Naive thymus-derived CD8-positive, alpha-beta T cell (primary cell): ENCODE measurements around the gene ACAD11. TPM values are rescaled to one million over a fixed set of nuclear protein-coding genes. Genes with fewer than 3 reads are reported as not detected.
"Not testable (repeated sequence)": the region's sequence is repeated elsewhere in the genome, so short reads cannot be mapped to it uniquely, and the experiment has no call there.

Source experiments
- ATAC-seq, 2 donors: fragments of 150-1000 bp; cut with Tn5 transposase in 1 of 2; sonication (Bioruptor Pico), chemical (Tn5 transposase) in 1 of 2; 1 replicate in 1 of 2; 2 replicates in 1 of 2; pipeline ENCODE4 v1.10.0; 2021; ENCODE audit warnings: mild to moderate bottlenecking in 2 of 2, moderate library complexity in 2 of 2
- POLR2A ChIA-PET: fragments of 350-600 bp; sonication (Branson Sonifier 250); formaldehyde crosslinking; loops from one replicate; lab custom pipeline; 2021; ENCODE audit warnings: antibody characterized with exemption; lab: Charles Lee
- DNase-seq, 10 donors: peaks; one replicate each; pipeline versions ENCODE4 v3.0.0 to v3.0.0-alpha.2; 2020 to 2022
- H3K27ac Mint-ChIP-seq, 10 donors: one replicate each; pipeline ENCODE4 v1.8.0; 2020 to 2022; ENCODE audit warnings: mild to moderate bottlenecking in 10 of 10, mixed read lengths in 10 of 10, moderate library complexity in 4 of 10, inconsistent platforms in 1 of 10
- H3K27me3 Mint-ChIP-seq, 5 donors: one replicate each; pipeline ENCODE4 v1.8.0; 2021 to 2022; ENCODE audit warnings: mixed read lengths in 5 of 5
- H3K36me3 Mint-ChIP-seq, 3 donors: one replicate each; pipeline ENCODE4 v1.8.0; 2020 to 2022; ENCODE audit warnings: mixed read lengths in 3 of 3, mild to moderate bottlenecking in 2 of 3, inconsistent platforms in 1 of 3
- H3K4me1 Mint-ChIP-seq, 4 donors: one replicate each; pipeline ENCODE4 v1.8.0; 2021 to 2022; ENCODE audit warnings: mixed read lengths in 4 of 4
- H3K4me3 Mint-ChIP-seq, 10 donors: one replicate each; pipeline ENCODE4 v1.8.0; 2020 to 2022; ENCODE audit warnings: mild to moderate bottlenecking in 10 of 10, mixed read lengths in 10 of 10, moderate library complexity in 6 of 10, inconsistent platforms in 1 of 10
- H3K9me3 Mint-ChIP-seq, 9 donors: one replicate each; pipeline ENCODE4 v1.8.0; 2020 to 2022; ENCODE audit warnings: mixed read lengths in 9 of 9, mild to moderate bottlenecking in 3 of 9, inconsistent platforms in 1 of 9, moderate library complexity in 1 of 9
- polyA plus RNA-seq, 3 donors: library from polyadenylated mRNA; unstranded; fragments of 300-500 nt; fragmentation: Illumina TruSeq; gene quantifications; one replicate each; pipeline ENCODE4 v1.2.3, GENCODE V29; 2021
- total RNA-seq, 8 experiments: library from RNA in 2 of 8; stranded (reverse) in 2 of 8; gene quantifications; one replicate each; pipeline ENCODE4 v1.2.3 and lab custom pipeline; 2021 to 2026

The ACAD11 gene
- total and polyA plus RNA-seq, 5 experiments from 2014 or later, result 4.6 to 28.1 (median 10.3) TPM

DNA sequence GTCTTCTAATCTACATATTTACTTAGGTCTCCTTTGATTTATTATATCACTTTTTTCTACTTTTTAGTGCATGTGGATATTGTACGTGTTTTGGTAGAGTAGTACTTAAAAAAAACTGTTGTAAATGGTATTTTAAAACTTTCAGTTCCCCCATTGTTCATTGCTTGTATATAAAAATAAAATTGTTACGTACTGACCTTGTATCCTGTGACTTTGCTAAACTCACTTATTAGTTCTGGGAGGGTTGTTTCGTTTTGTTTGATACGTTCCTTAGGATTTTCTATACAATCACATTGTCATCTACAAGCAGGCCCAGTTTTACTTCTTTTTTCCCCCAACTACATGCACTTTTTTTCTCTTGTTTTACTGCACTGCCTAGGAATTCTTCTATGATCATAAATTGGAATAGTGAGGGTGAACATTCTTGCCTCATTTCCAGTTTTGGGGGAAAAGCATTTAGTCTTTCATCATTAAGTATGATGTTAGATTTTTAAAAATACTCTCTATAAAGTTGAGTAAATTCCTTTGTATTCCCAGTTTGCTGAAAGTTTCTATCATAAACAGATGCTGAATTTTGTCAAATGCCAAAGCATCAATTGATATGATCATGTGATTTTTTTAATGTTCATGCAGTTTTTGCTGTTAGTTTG lies 96.1 kb downstream of the ACAD11 start:
- POLR2A ChIA-PET, result no interaction called here

DNA sequence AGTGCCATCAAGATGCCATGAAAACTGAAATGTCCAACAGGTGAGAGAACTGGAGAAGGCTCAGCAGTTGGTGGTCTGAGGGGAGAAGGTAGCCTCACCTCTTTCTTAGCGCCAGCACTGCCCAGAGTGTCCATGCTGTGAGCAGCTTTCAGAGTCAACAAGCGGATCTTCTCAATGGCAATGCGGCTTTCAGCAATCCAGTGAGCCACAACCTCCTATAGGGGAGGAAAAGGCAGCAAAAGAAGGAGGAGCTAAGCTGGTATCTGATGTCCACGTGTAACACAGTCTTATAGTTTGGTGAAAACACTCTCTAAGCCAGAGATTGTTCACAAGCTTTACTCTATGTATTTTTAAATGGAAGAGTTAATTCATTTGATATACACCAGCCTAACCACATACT lies 98.6 kb downstream of the ACAD11 start:
- Mint-ChIP-seq H3K4me1 (peaks cover 0 to 3% (median 2%) of the 10 kb centered on the region in 4 donors), H3K27me3 (no peaks in the 10 kb centered on the region), H3K27ac (no peak overlapping the region), H3K9me3 (peaks cover 0 to 7% (median 0%) of the 10 kb centered on the region in 9 donors), H3K4me3 (no peak overlapping the region), H3K36me3 (peaks cover 12 to 60% (median 38%) of the 10 kb centered on the region in 3 donors)
- ATAC-seq (no peak), DNase-seq (no peak)
- POLR2A ChIA-PET, result no interaction called here

More for the DNA sequence above, 96.1 kb downstream of the ACAD11 start:
- Mint-ChIP-seq H3K36me3 (peaks cover 12 to 55% (median 34%) of the 10 kb centered on the region in 3 donors), H3K27me3 (no peaks in the 10 kb centered on the region), H3K9me3 (peaks cover 0 to 7% (median 0%) of the 10 kb centered on the region in 9 donors), H3K4me3 (no peak overlapping the region), H3K4me1 (peaks cover 0 to 3% (median under 1%) of the 10 kb centered on the region in 4 donors), H3K27ac (no peak overlapping the region)
- no peak for ATAC-seq
- no peak for DNase-seq

DNA sequence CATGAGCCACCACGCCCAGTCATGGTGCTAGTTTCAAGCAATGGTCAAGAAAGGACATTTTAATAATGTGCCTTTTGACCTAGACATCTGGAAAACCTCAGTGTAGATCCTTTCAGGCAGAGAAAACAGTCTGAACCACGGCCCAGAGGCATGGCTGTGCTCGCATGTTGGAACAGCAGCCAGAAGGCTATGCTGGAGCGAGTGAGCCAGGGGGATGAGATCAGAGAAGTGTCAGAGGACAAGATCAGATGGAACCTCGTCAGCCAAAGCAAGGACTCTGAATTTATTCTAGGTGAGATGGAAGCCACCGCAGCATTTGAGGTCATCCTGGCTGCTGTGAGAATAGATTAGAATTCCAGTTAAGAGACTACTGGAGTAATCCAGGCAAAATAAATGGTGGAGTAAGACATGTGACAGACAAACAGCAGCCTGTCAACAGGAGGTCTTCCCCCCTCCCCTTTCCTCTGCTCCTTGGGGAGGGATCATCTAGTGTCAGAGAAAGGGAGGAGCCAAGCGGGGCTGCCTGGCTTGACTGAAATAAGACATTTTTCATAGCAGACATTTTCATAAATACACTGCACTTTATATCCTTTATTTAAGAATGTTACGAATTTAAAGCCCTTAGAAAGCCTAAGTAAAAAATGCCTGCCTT lies 103.0 kb downstream of the ACAD11 start:
- Mint-ChIP-seq H3K27ac (peak overlapping the region in 1 of 10 donors; percentile 56), H3K4me1 (peaks cover 0 to 3% (median 1%) of the 10 kb centered on the region in 4 donors), H3K27me3 (no peaks in the 10 kb centered on the region), H3K36me3 (peaks cover 0 to 36% (median 9%) of the 10 kb centered on the region in 3 donors), H3K9me3 (no peaks in the 10 kb centered on the region), H3K4me3 (no peak overlapping the region)
- ATAC-seq (no peak), DNase-seq (no peak)
- POLR2A ChIA-PET, result no interaction called here

DNA sequence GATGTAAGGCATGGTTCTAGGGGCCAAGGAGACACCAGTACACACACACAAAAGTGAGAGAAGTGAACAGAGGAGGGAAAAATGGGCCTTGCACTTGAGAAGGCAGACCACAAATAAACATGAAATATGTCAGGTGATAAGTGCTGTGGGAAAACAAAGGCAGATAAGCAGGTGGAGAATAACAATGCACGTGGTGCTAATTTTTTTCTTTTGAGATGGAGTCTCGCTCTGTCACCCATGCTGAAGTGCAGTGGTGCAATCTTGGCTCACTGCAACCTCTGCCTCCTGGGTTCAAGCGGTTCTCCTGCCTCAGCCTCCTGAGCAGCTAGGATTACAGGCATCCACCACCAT lies 103.6 kb downstream of the ACAD11 start:
- H3K9me3 Mint-ChIP-seq, H3K27me3 Mint-ChIP-seq, H3K4me1 Mint-ChIP-seq, POLR2A ChIA-PET, DNase-seq, H3K4me3 Mint-ChIP-seq, ATAC-seq: not testable (repeated sequence)
- Mint-ChIP-seq H3K36me3 (peaks cover 0 to 36% (median 8%) of the 10 kb centered on the region in 3 donors), H3K27ac (peak overlapping the region in 1 of 10 donors; percentile 47)

DNA sequence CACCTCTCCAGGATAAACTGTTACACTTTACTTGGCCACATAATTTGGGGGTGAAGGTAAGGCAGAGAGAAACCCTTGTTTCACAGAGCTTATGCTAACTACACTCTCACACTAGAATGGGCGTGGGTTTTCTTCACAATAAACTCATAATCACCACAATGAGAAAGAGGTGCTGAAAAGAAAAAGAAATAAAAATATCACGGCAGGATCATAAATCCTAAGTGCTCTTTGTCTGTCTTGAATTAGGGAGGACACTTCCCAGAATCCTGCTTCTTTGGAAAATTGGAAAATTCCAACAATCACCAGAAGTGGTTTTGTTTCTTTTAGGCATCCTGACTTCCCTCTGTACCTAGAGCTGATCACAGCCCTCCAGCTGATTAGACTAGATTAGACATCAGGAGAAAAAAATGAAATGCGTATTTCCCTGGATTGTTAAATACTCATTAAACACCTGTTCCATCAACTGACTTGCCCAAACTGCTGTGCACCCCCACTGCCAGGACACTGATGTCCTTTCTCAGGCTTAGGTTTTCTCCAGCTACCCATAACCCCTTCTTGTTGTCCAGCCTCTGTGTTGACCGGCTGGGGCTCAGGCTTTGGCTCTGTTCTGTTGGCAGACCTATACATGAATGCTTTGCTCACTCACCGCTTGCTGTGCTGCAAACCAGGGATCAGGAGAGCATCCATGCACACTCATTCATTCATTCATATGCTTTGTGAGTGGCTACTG lies 104.1 kb downstream of the ACAD11 start:
- Mint-ChIP-seq H3K9me3 (no peaks in the 10 kb centered on the region), H3K4me3 (no peak overlapping the region), H3K27me3 (no peaks in the 10 kb centered on the region), H3K27ac (peak overlapping the region in 3 of 10 donors; percentile 6 to 49 (median 47)), H3K4me1 (peaks cover 5 to 8% (median 5%) of the 10 kb centered on the region in 4 donors), H3K36me3 (peaks cover 0 to 30% (median 8%) of the 10 kb centered on the region in 3 donors)
- DNase-seq, result no peak
- POLR2A ChIA-PET, result no interaction called here
- no peak for ATAC-seq

DNA sequence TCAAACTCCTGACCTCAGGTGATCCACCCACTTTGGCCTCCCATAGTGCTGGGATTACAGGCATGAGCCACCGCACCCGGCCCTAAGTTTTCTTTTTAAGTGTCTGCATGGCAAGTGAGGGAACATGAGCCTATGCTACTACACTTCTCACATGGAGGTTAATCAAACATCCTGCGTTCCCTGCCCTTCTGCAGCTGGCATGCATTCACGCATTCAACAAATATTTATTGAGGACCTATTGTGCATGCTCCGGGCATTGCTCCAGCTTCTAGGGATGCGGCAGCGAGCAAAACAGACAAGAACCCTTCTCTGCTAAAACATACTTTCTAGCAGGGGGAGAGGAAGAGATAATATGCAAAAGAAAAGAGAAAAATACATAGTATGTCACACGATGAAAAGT lies 105.2 kb downstream of the ACAD11 start:
- peaks cover 0 to 25% (median 8%) of the 10 kb centered on the region in 3 donors for H3K36me3 Mint-ChIP-seq
- no peak overlapping the region for H3K4me3 Mint-ChIP-seq
- ATAC-seq (no peak), DNase-seq (no peak)
- no peaks in the 10 kb centered on the region for H3K27me3 Mint-ChIP-seq
- no peaks in the 10 kb centered on the region for H3K9me3 Mint-ChIP-seq
- H3K27ac Mint-ChIP-seq, result peak overlapping the region in 1 of 10 donors; percentile 21
- POLR2A ChIA-PET, result no interaction called here
- H3K4me1 Mint-ChIP-seq, result peaks cover 13 to 19% (median 15%) of the 10 kb centered on the region in 4 donors

DNA sequence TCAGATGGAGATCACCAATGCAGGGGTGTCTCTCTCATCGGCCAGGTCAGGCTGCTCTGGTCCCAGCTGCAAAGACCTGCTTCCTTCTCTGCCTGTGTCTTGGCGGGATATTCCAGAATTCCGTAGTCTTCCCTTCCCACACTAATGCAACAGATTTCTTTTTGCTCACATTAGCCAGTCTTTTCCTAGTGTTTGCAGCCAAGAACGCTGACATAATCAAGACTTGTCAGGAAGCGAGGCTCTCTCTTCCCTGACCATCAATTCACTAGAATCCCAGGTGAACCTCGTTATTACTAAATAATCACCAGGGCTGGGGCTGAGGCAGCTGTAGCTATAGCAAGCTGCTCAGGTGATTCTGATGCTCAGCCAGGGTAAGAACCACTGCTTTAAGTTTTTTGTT lies 105.8 kb downstream of the ACAD11 start:
- POLR2A ChIA-PET, result no interaction called here
- Mint-ChIP-seq H3K9me3 (no peaks in the 10 kb centered on the region), H3K4me1 (peaks cover 12 to 19% (median 17%) of the 10 kb centered on the region in 4 donors), H3K27me3 (no peaks in the 10 kb centered on the region), H3K27ac (no peak overlapping the region), H3K36me3 (peaks cover 0 to 21% (median 6%) of the 10 kb centered on the region in 3 donors), H3K4me3 (no peak overlapping the region)
- DNase-seq (no peak), ATAC-seq (no peak)

DNA sequence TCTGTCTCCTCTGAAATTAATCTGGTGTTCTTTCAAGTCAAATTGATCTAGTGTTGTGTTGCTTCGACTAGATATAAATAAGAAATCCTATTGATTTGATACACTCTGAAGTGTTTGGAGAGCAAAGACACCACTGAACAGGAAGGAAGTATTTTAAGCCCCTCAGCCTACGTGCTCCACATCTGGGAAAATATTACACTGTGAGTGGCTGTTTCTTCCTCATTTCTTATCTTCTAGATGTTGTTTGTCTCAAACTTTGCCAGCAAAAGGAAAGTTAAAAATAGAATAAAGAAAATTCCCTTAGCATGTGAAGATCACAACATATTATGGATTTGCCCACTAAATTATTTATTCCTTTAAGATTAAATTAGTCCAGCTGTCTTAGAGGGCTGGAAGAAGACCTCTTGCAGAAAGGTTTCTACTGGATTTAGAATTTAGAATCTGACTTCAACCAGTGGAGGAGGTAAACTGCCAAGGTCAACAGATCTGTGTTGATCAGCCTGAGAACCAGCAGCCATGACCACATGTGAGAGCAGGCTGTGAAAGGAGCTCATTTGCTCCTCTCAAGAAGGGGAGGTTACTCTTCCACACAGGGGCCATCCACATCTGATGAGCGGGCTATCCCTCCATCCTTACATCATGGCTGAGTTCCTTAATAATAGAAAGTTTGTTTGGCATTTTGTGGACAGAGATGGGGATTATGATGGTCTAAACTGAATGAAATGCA lies 108.9 kb downstream of the ACAD11 start:
- POLR2A ChIA-PET, result no interaction called here
- ATAC-seq, result no peak
- peaks cover 0 to 4% (median 0%) of the 10 kb centered on the region in 3 donors for H3K36me3 Mint-ChIP-seq

DNA sequence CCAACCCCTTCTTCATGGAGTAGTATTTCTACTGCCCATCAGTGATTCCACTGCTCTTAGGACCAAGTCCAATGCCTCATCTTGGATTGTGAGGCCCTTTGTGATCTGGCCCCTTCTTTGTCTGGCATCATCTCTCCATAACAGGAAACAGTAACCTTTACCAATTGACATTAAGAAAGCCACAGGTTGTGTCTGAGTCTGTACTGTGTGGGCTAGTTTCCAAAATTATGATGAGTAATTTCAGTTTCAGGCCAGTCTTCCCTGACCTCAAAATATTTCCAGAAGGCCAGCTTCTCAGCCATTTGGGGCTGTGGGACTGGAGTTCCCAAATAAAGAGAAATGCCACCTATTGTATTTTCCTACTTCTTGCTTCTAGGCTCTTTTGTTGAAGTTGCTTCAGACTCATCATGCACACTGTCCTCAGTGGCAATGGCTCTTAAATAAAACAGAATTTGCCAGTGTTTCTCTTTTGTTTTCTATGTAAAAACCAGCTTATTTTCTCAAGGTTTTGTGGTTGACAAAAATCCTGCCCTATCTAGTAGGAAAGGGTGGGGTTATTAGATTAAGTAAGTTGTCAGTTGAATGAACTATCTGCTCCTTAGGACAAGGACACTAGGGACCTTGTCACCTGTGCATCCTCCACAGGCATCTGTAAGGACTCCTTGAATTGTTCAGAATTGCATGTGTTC lies 109.6 kb downstream of the ACAD11 start:
- POLR2A ChIA-PET, result no interaction called here
- Mint-ChIP-seq H3K4me3 (no peak overlapping the region), H3K4me1 (peaks cover 11 to 17% (median 16%) of the 10 kb centered on the region in 4 donors), H3K36me3 (peaks cover 0 to 4% (median 3%) of the 10 kb centered on the region in 3 donors), H3K27ac (peak overlapping the region in 8 of 10 donors; percentile 1 to 64 (median 44)), H3K9me3 (peaks cover 0 to 3% (median 0%) of the 10 kb centered on the region in 9 donors), H3K27me3 (no peaks in the 10 kb centered on the region)
- DNase-seq, result no peak
- ATAC-seq, result no peak

More for the DNA sequence above, 108.9 kb downstream of the ACAD11 start:
- Mint-ChIP-seq H3K27me3 (no peaks in the 10 kb centered on the region), H3K9me3 (peaks cover 0 to 3% (median 0%) of the 10 kb centered on the region in 9 donors), H3K4me1 (peaks cover 11 to 17% (median 16%) of the 10 kb centered on the region in 4 donors), H3K27ac (peak overlapping the region in 7 of 10 donors; percentile 1 to 64 (median 59)), H3K4me3 (no peak overlapping the region)
- DNase-seq, result no peak

DNA sequence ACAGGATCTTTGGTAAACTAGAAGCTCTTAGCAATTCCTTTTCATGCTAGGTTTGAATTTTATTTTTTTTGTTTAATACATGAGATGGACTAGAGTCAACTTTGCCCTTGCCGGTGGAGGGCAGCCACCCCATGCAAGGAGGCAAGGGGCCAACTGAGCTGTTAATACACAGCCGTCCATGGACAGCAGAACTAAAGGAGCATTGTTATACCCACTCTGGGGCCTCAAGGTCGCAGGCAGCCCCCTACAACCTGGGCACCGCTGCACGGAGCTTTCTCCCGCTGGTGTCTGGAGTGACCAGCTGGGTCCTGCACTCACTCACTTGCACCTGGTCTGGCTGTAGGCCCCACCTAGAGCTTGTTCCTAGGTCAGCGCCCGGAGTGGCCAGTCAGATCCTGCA lies 110.4 kb downstream of the ACAD11 start:
- peaks cover 13 to 17% (median 16%) of the 10 kb centered on the region in 4 donors for H3K4me1 Mint-ChIP-seq
- no peaks in the 10 kb centered on the region for H3K27me3 Mint-ChIP-seq
- H3K4me3 Mint-ChIP-seq, result no peak overlapping the region
- H3K27ac Mint-ChIP-seq, result peak overlapping the region in 3 of 10 donors; percentile 10 to 50 (median 30)
- peaks cover 0 to 3% (median 0%) of the 10 kb centered on the region in 3 donors for H3K36me3 Mint-ChIP-seq
- peaks cover 0 to 3% (median 0%) of the 10 kb centered on the region in 9 donors for H3K9me3 Mint-ChIP-seq
- DNase-seq (no peak), ATAC-seq (no peak)
- POLR2A ChIA-PET, result no interaction called here

DNA sequence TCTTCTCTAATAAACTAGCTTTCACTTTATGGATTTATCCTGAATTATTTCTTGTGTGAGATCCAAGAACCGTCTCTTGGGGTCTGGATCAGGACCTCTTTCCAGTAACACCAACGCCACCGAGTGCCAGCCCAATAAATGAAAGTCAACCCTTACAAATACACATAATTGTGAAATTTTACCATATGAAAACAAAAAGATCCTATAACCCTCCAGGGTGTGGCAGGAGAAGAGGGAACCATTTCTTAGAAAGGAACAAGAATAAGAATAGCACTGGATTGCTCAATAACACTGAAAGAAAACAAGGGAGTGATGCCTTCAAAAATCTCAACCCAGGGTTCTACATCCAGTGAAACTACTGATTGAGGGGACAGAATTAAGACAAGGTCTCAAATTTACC lies 114.1 kb downstream of the ACAD11 start:
- Mint-ChIP-seq H3K9me3 (peaks cover 0 to 3% (median 0%) of the 10 kb centered on the region in 9 donors), H3K36me3 (peaks cover 0 to 8% (median 8%) of the 10 kb centered on the region in 3 donors), H3K27me3 (no peaks in the 10 kb centered on the region), H3K4me3 (no peak overlapping the region), H3K4me1 (peaks cover 11 to 19% (median 13%) of the 10 kb centered on the region in 4 donors), H3K27ac (no peak overlapping the region)
- no peak for ATAC-seq
- no peak for DNase-seq
- POLR2A ChIA-PET, result no interaction called here

DNA sequence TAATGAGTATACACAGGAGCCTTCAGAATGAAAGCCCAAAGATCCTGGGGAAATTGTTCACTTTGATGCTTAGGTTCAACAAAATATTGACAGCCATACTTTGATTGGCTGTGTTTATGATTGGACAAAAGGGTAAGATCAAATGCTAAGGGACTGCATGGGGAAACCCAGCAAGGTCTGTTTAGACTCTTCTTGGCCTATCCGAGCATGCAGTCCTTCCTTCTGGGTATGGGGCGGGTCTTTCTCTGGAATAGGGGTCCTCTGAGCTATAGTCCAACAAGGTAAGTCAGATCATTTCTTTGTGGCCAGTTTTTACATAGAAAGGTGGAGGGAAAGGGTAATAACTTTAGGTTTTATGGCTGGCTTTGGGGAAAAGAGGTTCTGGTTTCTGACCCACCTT lies 115.5 kb downstream of the ACAD11 start:
- POLR2A ChIA-PET, result no interaction called here
- Mint-ChIP-seq H3K9me3 (peaks cover 0 to 3% (median 0%) of the 10 kb centered on the region in 9 donors), H3K4me1 (peaks cover 0 to 9% (median 4%) of the 10 kb centered on the region in 4 donors), H3K36me3 (peaks cover 0 to 19% (median 16%) of the 10 kb centered on the region in 3 donors), H3K27me3 (no peaks in the 10 kb centered on the region), H3K27ac (no peak overlapping the region), H3K4me3 (no peak overlapping the region)
- no peak for ATAC-seq
- DNase-seq, result no peak
